Esophagus muscularis mucosa (tissue), 4 donors: ENCODE results near the gene FEV. TPM values are rescaled to one million over a fixed set of nuclear protein-coding genes. Genes with fewer than 3 reads are reported as not detected.
A peak's percentile ranks its signal among the peaks of the same experiment; 100 is the strongest.

Experiments
- DNase-seq: peaks from one replicate; pipeline ENCODE4 v3.0.0-alpha.2; 2017; ENCODE audit errors: extremely low spot score
- H3K27ac ChIP-seq, 4 donors: fragments of 200-600 bp; sonication (generic); replicated peaks in 1 of 4; 1 replicate in 3 of 4; 2 replicates in 1 of 4; pipeline ENCODE4 v1.5.1; 2016 to 2019; ENCODE audit warnings: mild to moderate bottlenecking in 1 of 4
- H3K27me3 ChIP-seq, 4 donors: fragments of 200-600 bp; sonication (generic); one replicate each; pipeline versions ENCODE4 v1.5.1 to v1.6.0; 2016 to 2019
- H3K36me3 ChIP-seq, 4 donors: fragments of 200-600 bp; sonication (generic); one replicate each; pipeline ENCODE4 v1.5.1; 2016 to 2019
- H3K4me1 ChIP-seq, 4 donors: fragments of 200-600 bp; sonication (generic); one replicate each; pipeline ENCODE4 v1.5.1; 2016 to 2019
- H3K4me3 ChIP-seq, 4 donors: fragments of 200-600 bp; sonication (generic); 1 replicate in 2 of 4; 2 replicates in 2 of 4; pipeline ENCODE4 v1.5.1; 2016 to 2019; ENCODE audit warnings: mild to moderate bottlenecking in 4 of 4, moderate library complexity in 1 of 4
- H3K9me3 ChIP-seq, 4 donors: fragments of 200-600 bp; sonication (generic); 1 replicate in 3 of 4; 2 replicates in 1 of 4; pipeline ENCODE4 v1.5.1; 2016 to 2019
- EP300 ChIP-seq: sonication (generic); formaldehyde crosslinking; IDR thresholded peaks from one replicate; pipeline ENCODE4 v1.6.1; 2017; ENCODE audit warnings: antibody characterized with exemption
- POLR2A ChIP-seq: fragments of 450-650 bp; IDR thresholded peaks from one replicate; pipeline ENCODE4 v1.6.1; 2017; ENCODE audit warnings: antibody characterized with exemption, moderate library complexity, mild to moderate bottlenecking, low read depth
- POLR2AphosphoS5 ChIP-seq, 2 donors: sonication (generic); formaldehyde crosslinking; IDR thresholded peaks; one replicate each; pipeline ENCODE4 v1.6.1; 2017; ENCODE audit warnings: antibody characterized with exemption in 2 of 2
- WGBS: methylation state at CpG from one replicate; pipeline ENCODE4 v1.1.5; 2018; 5-methylcytosine and 5-hydroxymethylcytosine counted together
- intact Hi-C: fragments of 100-400 bp; cut with DNase I; formaldehyde crosslinking; loops from one replicate; pipeline ENCODE4 v1.15.1; 2023
- total RNA-seq, 4 donors: library from RNA; depleted of rRNA; stranded (reverse); fragments of >200 nt; gene quantifications; one replicate each; pipeline versions ENCODE4 v1.1.0 to v1.2.1, GENCODE V29; 2016
- TF ChIP-seq, protein P1 (sequence below), 3 experiments: fragments of 200-600 bp in 2 of 3; fragments of 450-650 bp in 1 of 3; sonication (generic) in 2 of 3; IDR thresholded peaks; one replicate each; pipeline ENCODE4 v1.5.1; 2017 to 2019; ENCODE audit warnings: antibody characterized with exemption in 3 of 3, mild to moderate bottlenecking in 2 of 3, moderate library complexity in 1 of 3

Gene FEV
- not detected for total RNA-seq

GRCh38 chr2:218985021-218985324, at the start of gene FEV:
Gene FEV (minus strand): TSS chr2:218985184. CDS start chr2:218985075, 109 bp downstream.
- H3K36me3 ChIP-seq, result no peaks in the 10 kb centered on the region
- H3K27ac ChIP-seq, result no peak within 1 kb of the TSS
- no peaks in the 10 kb centered on the region for H3K9me3 ChIP-seq
- TF ChIP-seq, protein P1, sequence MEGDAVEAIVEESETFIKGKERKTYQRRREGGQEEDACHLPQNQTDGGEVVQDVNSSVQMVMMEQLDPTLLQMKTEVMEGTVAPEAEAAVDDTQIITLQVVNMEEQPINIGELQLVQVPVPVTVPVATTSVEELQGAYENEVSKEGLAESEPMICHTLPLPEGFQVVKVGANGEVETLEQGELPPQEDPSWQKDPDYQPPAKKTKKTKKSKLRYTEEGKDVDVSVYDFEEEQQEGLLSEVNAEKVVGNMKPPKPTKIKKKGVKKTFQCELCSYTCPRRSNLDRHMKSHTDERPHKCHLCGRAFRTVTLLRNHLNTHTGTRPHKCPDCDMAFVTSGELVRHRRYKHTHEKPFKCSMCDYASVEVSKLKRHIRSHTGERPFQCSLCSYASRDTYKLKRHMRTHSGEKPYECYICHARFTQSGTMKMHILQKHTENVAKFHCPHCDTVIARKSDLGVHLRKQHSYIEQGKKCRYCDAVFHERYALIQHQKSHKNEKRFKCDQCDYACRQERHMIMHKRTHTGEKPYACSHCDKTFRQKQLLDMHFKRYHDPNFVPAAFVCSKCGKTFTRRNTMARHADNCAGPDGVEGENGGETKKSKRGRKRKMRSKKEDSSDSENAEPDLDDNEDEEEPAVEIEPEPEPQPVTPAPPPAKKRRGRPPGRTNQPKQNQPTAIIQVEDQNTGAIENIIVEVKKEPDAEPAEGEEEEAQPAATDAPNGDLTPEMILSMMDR (IDR thresholded peaks at IDR 0.05), result no peak
- TF ChIP-seq POLR2AphosphoS5 (IDR thresholded peaks at IDR 0.05) (no peak), EP300 (no peak), POLR2A (no peak)
- intact Hi-C loops, result no loop called here
- peak within 1 kb of the TSS; percentile 15 to 35 (median 24) for H3K4me3 ChIP-seq
- peaks cover 39 to 55% (median 50%) of the 10 kb centered on the region in 4 donors for H3K4me1 ChIP-seq
- WGBS, result 2% methylated on average over 8 of the region's 32 CpGs
- peaks cover 0 to 100% (median 90%) of the 10 kb centered on the region in 4 donors for H3K27me3 ChIP-seq
- no peak for DNase-seq

DNA sequence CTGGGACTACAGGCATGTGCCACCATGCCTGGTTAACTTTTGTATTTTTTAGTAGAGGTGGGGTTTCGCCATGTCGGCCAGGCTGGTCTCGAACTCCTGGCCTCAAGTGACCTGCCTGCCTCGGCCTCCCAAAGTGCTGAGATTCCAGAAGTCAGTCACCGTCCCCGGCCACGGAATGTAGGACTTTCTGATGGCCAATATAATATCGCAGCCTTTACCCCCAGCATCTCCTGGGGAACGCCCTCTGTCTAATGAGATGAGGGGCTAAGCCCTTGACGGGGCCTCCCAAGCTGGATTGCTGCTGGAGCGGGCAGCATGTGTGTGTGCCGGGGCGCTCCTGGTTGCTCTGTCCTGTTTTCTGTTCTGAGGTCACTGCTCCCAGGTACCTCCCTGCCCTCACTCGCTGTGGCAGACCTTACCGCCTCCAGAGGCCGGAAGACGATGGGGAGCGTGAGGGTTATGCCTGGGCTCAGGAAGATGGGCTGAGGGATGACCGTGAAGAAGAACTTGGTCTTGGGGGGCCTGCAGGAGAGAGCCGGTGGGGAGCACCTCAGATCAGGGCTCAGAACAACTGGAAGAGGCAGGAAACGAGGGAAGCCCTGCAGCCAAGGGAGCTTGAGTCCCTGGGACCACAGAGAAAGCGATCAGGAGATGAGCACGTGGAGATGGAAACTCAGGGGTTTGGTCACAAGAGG, 47.2 kb upstream of the FEV start:
- no peaks in the 10 kb centered on the region for H3K4me1 ChIP-seq
- TF ChIP-seq, protein P1 (IDR thresholded peaks at IDR 0.05), result no peak
- TF ChIP-seq EP300, result no peak
- peaks cover 0 to 73% (median 9%) of the 10 kb centered on the region in 4 donors for H3K27me3 ChIP-seq
- no peak overlapping the region for H3K27ac ChIP-seq
- no peaks in the 10 kb centered on the region for H3K9me3 ChIP-seq
- H3K4me3 ChIP-seq, result no peak overlapping the region
- DNase-seq, result no peak
- H3K36me3 ChIP-seq, result no peaks in the 10 kb centered on the region
- intact Hi-C loops, result no loop called here
- 75% methylated on average over 17 of the region's 23 CpGs for WGBS

DNA sequence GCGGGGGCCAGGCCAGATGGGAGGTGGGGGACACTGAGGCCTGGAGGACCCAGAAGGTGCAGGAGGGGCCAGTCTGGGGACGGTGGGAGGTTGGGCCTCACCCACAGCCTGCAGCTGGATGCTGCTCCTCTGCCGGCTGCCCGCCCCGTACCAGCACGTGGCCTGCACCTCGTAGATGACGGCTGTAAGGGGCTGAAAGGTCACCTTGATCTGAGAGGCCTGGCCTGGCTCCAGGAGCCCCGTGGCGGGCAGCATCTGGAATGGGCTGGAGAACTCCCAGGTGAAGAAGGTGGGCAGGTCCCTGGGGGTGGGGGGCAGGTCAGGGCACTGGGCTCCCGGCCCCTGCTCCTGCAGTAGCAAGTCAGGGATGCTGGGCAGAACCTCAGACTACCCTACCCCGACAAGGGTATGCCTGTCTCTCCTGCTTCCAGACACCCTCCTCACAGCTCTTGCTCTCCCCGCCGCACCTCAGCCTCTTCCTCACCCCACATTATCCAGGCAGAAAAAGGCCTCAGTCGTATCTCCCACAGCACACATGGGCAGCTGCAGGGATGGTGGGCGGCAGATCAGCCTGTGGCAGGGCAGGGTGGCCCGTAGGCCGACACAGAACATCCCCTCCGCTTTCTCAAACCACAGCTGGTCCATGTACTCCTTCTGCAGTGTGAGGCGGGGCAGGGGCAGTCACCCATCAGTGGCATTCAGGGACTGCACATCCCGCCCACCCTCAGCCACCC, 46.2 kb upstream of the FEV start:
- peaks cover 0 to 64% (median 9%) of the 10 kb centered on the region in 4 donors for H3K27me3 ChIP-seq
- no peak for TF ChIP-seq EP300
- TF ChIP-seq, protein P1 (IDR thresholded peaks at IDR 0.05), result no peak
- TF ChIP-seq POLR2AphosphoS5 (IDR thresholded peaks at IDR 0.05), result no peak
- no peak for TF ChIP-seq POLR2A
- intact Hi-C loops, result no loop called here
- no peak overlapping the region for H3K27ac ChIP-seq
- H3K9me3 ChIP-seq, result no peaks in the 10 kb centered on the region
- H3K36me3 ChIP-seq, result no peaks in the 10 kb centered on the region
- WGBS, result 71% methylated on average over 21 of the region's 21 CpGs
- H3K4me3 ChIP-seq, result no peak overlapping the region
- H3K4me1 ChIP-seq, result no peaks in the 10 kb centered on the region
- DNase-seq, result no peak

DNA sequence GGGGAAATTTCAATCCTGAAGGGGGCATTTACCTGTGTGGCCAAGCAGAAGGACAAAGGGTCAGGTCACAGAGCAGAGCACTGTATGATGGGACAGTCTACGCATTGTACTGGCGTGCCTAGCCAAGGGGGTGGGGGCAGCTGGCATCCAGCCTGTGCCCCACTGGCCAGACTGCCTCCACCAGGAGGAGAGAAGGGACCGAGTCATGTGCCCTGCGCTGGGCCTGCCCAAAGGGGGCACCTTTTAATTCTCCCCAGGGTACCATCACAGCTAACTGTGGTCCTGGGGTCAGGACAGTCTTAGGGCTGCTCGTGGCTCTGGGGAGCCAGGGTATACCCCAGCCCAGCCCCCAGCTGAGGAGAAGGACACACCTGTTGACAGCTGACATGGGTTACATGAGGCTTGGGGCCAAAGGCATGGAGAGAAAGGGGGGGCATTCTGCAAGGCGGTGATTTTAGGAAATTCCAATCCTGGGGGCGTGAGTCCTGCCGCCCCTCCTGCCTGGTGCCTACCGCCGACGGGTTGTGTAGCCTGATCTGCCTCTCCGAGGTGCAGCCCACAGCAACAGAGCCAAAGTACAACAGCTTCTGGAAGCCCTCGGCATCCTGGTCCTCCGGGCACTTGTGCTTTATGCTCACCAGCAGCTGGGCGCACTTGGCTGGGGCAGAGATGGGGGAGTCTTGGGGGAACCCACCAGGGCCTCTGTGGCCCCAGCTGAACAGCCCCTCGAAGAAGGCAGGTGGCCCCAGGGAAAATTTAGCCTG, 45.4 kb upstream of the FEV start:
- Histone ChIP-seq H3K9me3 (no peaks in the 10 kb centered on the region), H3K4me3 (no peak overlapping the region), H3K4me1 (no peaks in the 10 kb centered on the region), H3K27me3 (peaks cover 0 to 63% (median 9%) of the 10 kb centered on the region in 4 donors), H3K36me3 (no peaks in the 10 kb centered on the region), H3K27ac (no peak overlapping the region)
- TF ChIP-seq EP300 (no peak), POLR2AphosphoS5 (IDR thresholded peaks at IDR 0.05) (no peak), POLR2A (no peak)
- TF ChIP-seq, protein P1 (IDR thresholded peaks at IDR 0.05), result no peak
- WGBS, result 80% methylated on average over 14 of the region's 16 CpGs
- DNase-seq, result no peak
- intact Hi-C loops, result no loop called here
